ENCODE measurements around the gene PIGQ. TPM values are rescaled to one million over a fixed set of nuclear protein-coding genes. Genes with fewer than 3 reads are reported as not detected.

The PIGQ gene
- total and polyA plus RNA-seq, 12 donors: 13.7 to 43.7 (median 20.2) TPM

GRCh38 chr16:592518-593306 lies 22.9 kb downstream of the PIGQ start:
- Histone ChIP-seq H3K4me1 (peaks cover 4 to 51% (median 31%) of the 10 kb centered on the region in 9 donors), H3K9me3 (no peaks in the 10 kb centered on the region), H3K4me3 (peak overlapping the region in 1 of 10 donors; percentile 4), H3K36me3 (peaks cover 0 to 26% (median 0%) of the 10 kb centered on the region in 9 donors), H3K27ac (peak overlapping the region in 1 of 10 donors; percentile 24), H3K27me3 (no peaks in the 10 kb centered on the region)
- intact Hi-C loops (cut with DNase I): loop anchor here in 2 of 10 donors (5.0 kb wide), 2 partner anchors 40 to 45 kb away; partner anchors contain the start of genes METTL26 (in 1 of the 2) and WFIKKN1 (in 1 of the 2)
- 71 to 79% methylated on average over 24 of the region's 24 CpGs for WGBS, 2 donors
- ATAC-seq (no peak), DNase-seq (no peak)
- TF ChIP-seq CTCF (IDR thresholded peaks at IDR 0.05): no peak

GRCh38 chr16:593406-593805 lies 23.6 kb downstream of the PIGQ start:
- Histone ChIP-seq H3K4me1 (peaks cover 0 to 44% (median 24%) of the 10 kb centered on the region in 9 donors), H3K27me3 (no peaks in the 10 kb centered on the region), H3K36me3 (peaks cover 0 to 28% (median 0%) of the 10 kb centered on the region in 9 donors), H3K4me3 (no peak overlapping the region), H3K9me3 (no peaks in the 10 kb centered on the region), H3K27ac (peak overlapping the region in 1 of 10 donors; percentile 24)
- intact Hi-C loops (cut with DNase I): loop anchor here in 2 of 10 donors (5.0 kb wide), 2 partner anchors 39 to 44 kb away; partner anchors contain the start of genes METTL26 (in 1 of the 2) and WFIKKN1 (in 1 of the 2)
- no peak for TF ChIP-seq CTCF (IDR thresholded peaks at IDR 0.05)
- DNase-seq: no peak
- no peak for ATAC-seq
- WGBS, 2 donors: 92 to 93% methylated on average over 9 of the region's 9 CpGs

GRCh38 chr16:593807-594206 lies 24.0 kb downstream of the PIGQ start:
- ATAC-seq: no peak

More at GRCh38 chr16:593807-594206, 24.0 kb downstream of the PIGQ start:
- Histone ChIP-seq H3K4me3 (no peak overlapping the region), H3K9me3 (no peaks in the 10 kb centered on the region), H3K4me1 (peaks cover 0 to 41% (median 20%) of the 10 kb centered on the region in 9 donors), H3K36me3 (peaks cover 0 to 32% (median 0%) of the 10 kb centered on the region in 9 donors), H3K27ac (peak overlapping the region in 1 of 10 donors; percentile 24), H3K27me3 (no peaks in the 10 kb centered on the region)
- WGBS, 2 donors: 90 to 92% methylated on average over 16 of the region's 16 CpGs
- no peak for TF ChIP-seq CTCF (IDR thresholded peaks at IDR 0.05)
- DNase-seq: no peak
- intact Hi-C loops (cut with DNase I): loop anchor here in 2 of 10 donors (5.0 kb wide), 2 partner anchors 38 to 43 kb away; partner anchors contain the start of genes METTL26 (in 1 of the 2) and WFIKKN1 (in 1 of the 2)
